Jurkat, Clone E6-1 (cell line): ENCODE results near the gene ETHE1. TPM values are rescaled to one million over a fixed set of nuclear protein-coding genes. Genes with fewer than 3 reads are reported as not detected.

Experiments
- DNase-seq: peaks from one replicate; pipeline ENCODE4 v3.0.0-alpha.2; 2011; ENCODE audit warnings: low read depth, low spot score
- H3K4me3 ChIP-seq: 2 replicates; pipeline ENCODE4 v1.5.1; 2011; ENCODE audit warnings: mild to moderate bottlenecking, low read length, control low read depth, moderate library complexity
- polyA plus RNA-seq: library from polyadenylated mRNA; unstranded; fragments of >200 nt; gene quantifications from one replicate; pipeline ENCODE4 v1.2.1, GENCODE V29; 2012; ENCODE audit warnings: missing spikeins; ENCODE audit not compliant: insufficient read length, insufficient read depth

Gene ETHE1
- polyA plus RNA-seq = 64.1 TPM

DNA sequence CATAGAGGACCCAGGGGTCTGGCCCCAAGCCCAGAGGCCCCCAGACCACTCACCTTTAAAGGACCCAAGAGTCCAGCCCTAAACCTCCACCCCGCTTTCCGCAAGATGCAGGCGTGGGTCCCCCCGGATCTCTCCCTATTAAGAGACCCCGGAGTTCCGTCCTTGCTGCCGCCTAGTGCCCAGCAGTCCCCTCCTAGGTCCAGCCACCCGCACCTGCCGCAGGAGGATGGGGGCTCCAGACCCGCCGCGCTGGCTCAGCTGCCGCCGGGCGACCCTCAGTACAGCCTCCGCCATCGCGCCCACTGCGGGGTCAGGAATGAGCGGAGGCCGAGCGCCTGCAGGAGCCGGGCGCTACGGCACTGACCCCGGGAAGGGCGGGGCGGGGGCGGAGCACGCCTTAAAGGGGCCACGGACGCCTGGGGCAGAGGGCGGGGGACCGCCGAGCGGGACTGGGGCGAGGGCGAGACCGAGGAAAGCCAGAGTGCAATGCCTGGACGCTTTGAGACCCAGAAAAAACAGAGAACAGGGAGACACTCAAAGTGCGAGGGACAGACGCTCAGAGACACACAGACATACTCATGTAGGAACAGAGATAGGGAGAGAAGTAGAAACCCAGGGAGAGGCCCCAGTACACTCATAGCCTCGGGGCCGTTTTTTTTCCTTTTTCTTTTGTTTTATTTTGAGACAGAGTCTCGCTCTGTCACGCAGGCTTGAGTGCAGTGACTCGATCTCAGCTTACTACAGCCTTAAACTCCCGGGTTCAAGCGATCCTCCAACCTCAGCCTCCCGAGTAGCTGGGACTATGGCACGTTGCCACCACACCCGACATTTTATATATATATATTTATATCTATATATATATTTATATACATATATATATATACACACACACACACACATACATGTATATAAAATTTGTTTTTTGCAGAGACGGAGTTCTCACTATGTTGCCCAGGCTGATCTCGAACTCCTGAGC lies at the start of gene ETHE1:
ETHE1 (minus strand) TSS at position 318 of the 976 bp plus-strand sequence; CDS start at position 294, 24 bp downstream.
- H3K4me3 ChIP-seq = peak within 1 kb of the TSS; percentile 81
- no peak for DNase-seq

- peak overlapping the region; percentile 46 for H3K4me3 ChIP-seq
- no peak for DNase-seq
Observed at GRCh38 chr19:43575955-43576878, 49.2 kb upstream of the ETHE1 start.

DNA sequence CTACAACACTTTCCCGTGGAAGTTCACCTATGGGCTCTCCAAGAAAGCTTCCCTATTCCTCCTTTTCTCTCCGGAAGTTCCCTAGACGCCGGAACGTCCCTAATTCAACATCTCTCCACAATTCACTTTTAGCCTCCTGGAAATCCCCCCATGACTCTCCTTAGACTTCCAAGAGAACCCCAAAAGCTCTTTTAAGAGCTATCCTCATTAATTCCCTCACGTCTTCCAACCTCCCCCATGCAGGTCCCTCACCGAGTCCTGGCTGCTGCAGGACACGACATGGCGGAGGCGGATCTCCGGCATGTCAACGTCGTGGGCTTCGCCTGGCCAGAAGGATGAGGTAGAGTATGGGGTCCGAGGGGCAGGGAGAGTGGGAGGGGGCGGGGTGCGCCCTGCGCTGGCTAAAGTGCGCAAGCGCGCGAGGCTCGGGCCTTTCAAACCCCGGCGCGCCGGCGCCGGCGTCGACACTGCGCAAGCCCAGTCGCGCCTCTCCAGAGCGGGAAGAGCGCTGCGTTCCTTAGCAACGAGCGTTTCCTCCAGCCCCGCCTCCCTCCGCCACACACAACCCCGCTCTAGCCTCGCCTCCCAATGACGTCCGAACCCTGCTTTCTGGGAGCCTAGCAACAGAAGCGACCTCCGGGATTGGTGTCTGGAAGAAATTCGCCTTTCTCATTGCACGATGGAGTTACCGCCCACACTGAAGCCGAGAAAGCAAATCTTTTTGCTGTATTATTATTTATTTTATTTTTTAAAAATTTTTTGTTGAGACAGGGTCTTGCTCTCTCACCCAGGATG lies 48.4 kb upstream of the ETHE1 start, which contains the start of the genes PINLYP and XRCC1:
PINLYP (plus strand) TSS at position 646 of the 795 bp plus-strand sequence. CDS start 1,391 bp downstream, outside the sequence.
XRCC1 (minus strand) TSS at position 372 of the 795 bp plus-strand sequence; CDS start at position 303, 69 bp downstream.
- DNase-seq = peak; percentile 98
- peak within 1 kb of the TSS; percentile 98 for H3K4me3 ChIP-seq

DNA sequence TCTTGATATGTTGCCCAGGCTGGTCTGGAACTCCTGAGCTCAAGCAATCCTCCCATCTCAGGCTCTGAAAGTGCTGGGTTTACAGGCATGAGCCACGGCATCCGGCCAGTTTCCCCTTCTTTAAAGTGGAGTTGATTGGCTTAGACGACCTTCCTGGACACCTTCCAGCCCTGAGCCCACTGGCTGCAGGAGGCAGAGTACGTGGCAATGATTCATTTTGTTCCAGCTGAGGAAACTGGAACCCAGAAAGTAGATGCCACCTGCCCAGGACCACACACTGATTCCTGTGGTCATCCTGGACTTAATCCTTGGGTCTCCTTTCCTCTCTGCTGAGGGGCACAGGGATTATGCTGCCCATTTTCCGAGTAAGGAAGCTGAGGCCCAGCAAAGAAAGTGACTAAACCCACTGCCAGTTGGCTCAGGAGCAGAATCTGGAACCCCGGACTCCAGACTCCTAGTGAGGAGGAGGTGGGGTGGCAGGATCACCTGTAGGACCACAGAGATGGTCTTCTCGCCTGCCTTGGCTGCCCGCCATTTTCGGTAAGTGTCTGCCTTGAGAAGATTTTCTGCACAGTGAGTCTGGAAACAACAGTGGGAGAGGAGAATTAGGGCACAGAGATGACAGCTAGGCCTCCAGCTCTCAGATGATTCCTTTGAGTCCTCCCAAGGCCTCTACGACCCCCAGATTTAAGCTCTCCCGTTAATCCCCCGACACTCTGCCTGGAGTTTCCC lies 47.6 kb upstream of the ETHE1 start:
- DNase-seq = no peak
- peak overlapping the region; percentile 98 for H3K4me3 ChIP-seq

DNA sequence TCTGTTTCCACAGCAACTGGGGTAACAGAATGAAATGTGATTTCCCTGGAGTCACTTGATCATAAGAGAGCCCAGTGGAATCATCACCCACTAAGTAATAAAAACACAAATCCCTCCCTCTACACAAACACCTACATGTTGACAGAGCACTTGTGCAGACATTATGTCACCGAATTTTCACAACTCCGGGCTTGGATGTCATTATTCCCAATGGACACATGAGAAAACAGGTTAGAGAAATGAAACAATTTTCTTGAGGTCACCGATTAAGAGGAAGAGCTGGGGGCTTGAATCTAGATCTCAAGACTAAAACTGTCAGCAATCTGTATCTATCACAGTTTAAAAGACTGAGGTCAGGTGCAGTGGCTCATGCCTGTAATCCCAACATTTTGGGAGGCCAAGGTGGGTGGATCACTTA lies 45.2 kb upstream of the ETHE1 start:
- no peak overlapping the region for H3K4me3 ChIP-seq
- no peak for DNase-seq

GRCh38 chr19:43570174-43570791 lies 43.3 kb upstream of the ETHE1 start:
- peak; percentile 50 for DNase-seq
- no peak overlapping the region for H3K4me3 ChIP-seq

DNA sequence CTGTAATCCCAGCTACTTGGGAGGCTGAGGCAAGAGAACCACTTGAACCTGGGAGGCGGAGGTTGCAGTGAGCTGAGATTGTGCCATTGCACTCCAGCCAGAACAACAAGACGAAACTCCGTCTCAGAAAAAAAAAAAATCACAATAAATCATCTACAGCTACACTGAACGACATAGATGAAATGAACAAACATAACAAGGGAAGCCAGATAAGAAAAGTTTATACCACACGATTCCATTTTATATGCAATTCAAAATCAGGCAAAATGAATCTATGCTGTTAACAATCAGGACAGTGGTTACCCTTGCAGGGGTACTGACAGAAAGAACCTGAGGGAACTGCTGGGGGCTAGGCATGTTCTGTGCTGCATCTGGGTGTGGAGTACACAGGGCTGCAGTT lies 42.7 kb upstream of the ETHE1 start:
- H3K4me3 ChIP-seq = no peak overlapping the region

GRCh38 chr19:43564800-43565199 lies 37.8 kb upstream of the ETHE1 start:
- peak; percentile 52 for DNase-seq
- no peak overlapping the region for H3K4me3 ChIP-seq

More for the DNA sequence above, 42.7 kb upstream of the ETHE1 start:
- no peak for DNase-seq

GRCh38 chr19:43563816-43564457 lies 36.9 kb upstream of the ETHE1 start:
- DNase-seq = no peak
- H3K4me3 ChIP-seq = no peak overlapping the region

- DNase-seq = peak; percentile 96
- H3K4me3 ChIP-seq = no peak overlapping the region
Observed at GRCh38 chr19:43562698-43563241, 35.8 kb upstream of the ETHE1 start.

GRCh38 chr19:43562226-43562697 lies 35.3 kb upstream of the ETHE1 start:
- peak overlapping the region; percentile 12 for H3K4me3 ChIP-seq
- no peak for DNase-seq

- no peak overlapping the region for H3K4me3 ChIP-seq
- no peak for DNase-seq
Observed at GRCh38 chr19:43561139-43561970, 34.4 kb upstream of the ETHE1 start.

GRCh38 chr19:43560687-43561086 lies 33.7 kb upstream of the ETHE1 start:
- no peak for DNase-seq
- H3K4me3 ChIP-seq = no peak overlapping the region

- peak; percentile 77 for DNase-seq
- no peak overlapping the region for H3K4me3 ChIP-seq
Observed at GRCh38 chr19:43555185-43555770, 28.3 kb upstream of the ETHE1 start.

DNA sequence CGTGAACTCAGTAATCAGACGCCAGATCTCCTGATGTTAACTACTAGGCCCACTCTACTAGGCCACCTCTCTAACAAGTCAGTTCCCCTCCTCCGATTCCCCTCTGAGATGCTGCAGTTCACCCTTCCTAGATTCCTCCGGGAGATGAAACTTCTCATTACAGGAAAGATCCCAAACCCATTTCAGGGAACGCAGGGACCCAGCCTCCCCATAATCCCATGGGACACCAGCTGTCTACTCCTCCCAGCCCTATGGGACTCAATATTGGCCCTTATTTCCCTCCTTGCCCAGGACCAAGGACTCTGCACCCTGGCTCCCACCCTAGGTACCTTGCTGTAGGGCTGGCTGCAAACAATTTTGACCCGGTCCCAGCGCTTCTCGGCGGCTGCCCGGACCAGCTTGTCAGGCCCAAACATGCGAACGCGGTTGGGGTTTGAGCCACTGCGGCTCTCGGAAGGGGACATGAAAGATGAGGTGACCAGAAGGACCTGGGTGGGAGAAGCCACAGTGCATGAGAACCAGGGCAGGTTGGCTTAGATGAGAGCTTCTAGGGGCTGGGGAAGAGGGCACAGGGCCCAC lies 27.4 kb upstream of the ETHE1 start:
- H3K4me3 ChIP-seq = no peak overlapping the region

More for the DNA sequence above, 27.4 kb upstream of the ETHE1 start:
- DNase-seq = no peak
